Endothelial cell of umbilical vein (primary cell): Measurements from ENCODE around the gene MAGEA11. TPM values are rescaled to one million over a fixed set of nuclear protein-coding genes. Genes with fewer than 3 reads are reported as not detected.

Source experiments
- BruUV-seq: library from RNA; stranded (reverse); fragments of 400-500 nt; replicated peaks from 2 replicates; lab custom pipeline; 2021; lab: Mats Ljungman, UMichigan
- CTCF ChIA-PET: fragments of 300-600, 350-600 bp; sonication (Branson Sonifier 250); formaldehyde crosslinking; loops from one replicate; lab custom pipeline; 2021; ENCODE audit warnings: antibody characterized with exemption, inconsistent platforms; lab: Charles Lee
- POLR2A ChIA-PET: fragments of 300-600, 350-600 bp; sonication (Branson Sonifier 250); formaldehyde crosslinking; loops from one replicate; lab custom pipeline; 2021; ENCODE audit warnings: antibody characterized with exemption, inconsistent platforms; lab: Charles Lee
- DNase-seq: peaks from one replicate; pipeline ENCODE4 v3.0.0-alpha.2; 2011; ENCODE audit warnings: low read depth, low spot score
- FAIRE-seq: peaks from 2 replicates; lab custom pipeline; 2011; peaks lifted over from hg19 to GRCh38; lab: Jason Lieb, UNC
- H2AFZ ChIP-seq: 2 replicates; pipeline ENCODE4 v1.6.0; 2012; ENCODE audit warnings: low read depth, low read length, control low read depth, inconsistent platforms
- H3K27ac ChIP-seq: 2 replicates; pipeline ENCODE4 v1.5.1; 2011; ENCODE audit warnings: low read depth, mild to moderate bottlenecking, control low read depth, low read length, moderate library complexity; ENCODE audit not compliant: insufficient read depth
- H3K27me3 ChIP-seq, 2 experiments: 2 replicates each; pipeline versions ENCODE4 v1.6.0 to v1.6.1; 2011; ENCODE audit warnings: low read length in 2 of 2, mixed read lengths in 1 of 2; ENCODE audit not compliant: control insufficient read depth in 2 of 2, insufficient read depth in 2 of 2
- H3K36me3 ChIP-seq, 2 experiments: 2 replicates in 1 of 2; 3 replicates in 1 of 2; pipeline ENCODE4 v1.5.1; 2011; ENCODE audit warnings: low read length in 2 of 2, mild to moderate bottlenecking in 1 of 2, moderate library complexity in 1 of 2; ENCODE audit not compliant: control insufficient read depth in 2 of 2, insufficient read depth in 2 of 2; ENCODE audit errors: extremely low read depth in 1 of 2
- H3K4me1 ChIP-seq: 3 replicates; pipeline ENCODE4 v1.5.1; 2011; ENCODE audit warnings: mild to moderate bottlenecking, low read length; ENCODE audit not compliant: control insufficient read depth, insufficient read depth; ENCODE audit errors: extremely low read depth
- H3K4me2 ChIP-seq: 2 replicates; pipeline ENCODE4 v1.6.1; 2011; ENCODE audit warnings: low read length, control low read depth, mixed read lengths; ENCODE audit not compliant: insufficient read depth
- H3K4me3 ChIP-seq, 3 experiments: fragments of 200-600 bp in 1 of 3; sonication (generic), shearing (Covaris generic) in 1 of 3; replicated peaks in 1 of 3; 2 replicates each; pipeline ENCODE4 v1.5.1; 2011 to 2016; ENCODE audit warnings: control low read depth in 3 of 3, low read length in 3 of 3, mild to moderate bottlenecking in 2 of 3, inconsistent platforms in 1 of 3, low read depth in 1 of 3, moderate library complexity in 1 of 3; ENCODE audit not compliant: insufficient read depth in 1 of 3
- H3K79me2 ChIP-seq: 2 replicates; pipeline ENCODE4 v1.6.0; 2012; ENCODE audit warnings: low read length, inconsistent platforms; ENCODE audit not compliant: control insufficient read depth, insufficient read depth
- H3K9ac ChIP-seq: replicated peaks from 2 replicates; pipeline ENCODE3; 2011; ENCODE audit warnings: low read length, control low read depth; ENCODE audit not compliant: insufficient read depth; ENCODE audit errors: extremely low read depth
- H3K9me1 ChIP-seq: replicated peaks from 3 replicates; pipeline ENCODE4 v1.6.0; 2011; ENCODE audit warnings: mild to moderate bottlenecking, low read length; ENCODE audit not compliant: control insufficient read depth, insufficient read depth; ENCODE audit errors: extremely low read depth
- H3K9me3 ChIP-seq: replicated peaks from 2 replicates; pipeline ENCODE4 v1.5.1; 2012; ENCODE audit warnings: low read length, inconsistent platforms; ENCODE audit not compliant: control insufficient read depth, insufficient read depth
- H4K20me1 ChIP-seq: replicated peaks from 2 replicates; pipeline ENCODE3; 2011; ENCODE audit warnings: mild to moderate bottlenecking, low read length; ENCODE audit not compliant: control insufficient read depth, insufficient read depth; ENCODE audit errors: extremely low read depth
- CTCF ChIP-seq, 2 donors: IDR thresholded peaks; 1 replicate in 1 of 2; 2 replicates in 1 of 2; pipeline ENCODE4 v1.5.1; 2011; ENCODE audit warnings: low read length in 2 of 2, mild to moderate bottlenecking in 2 of 2, moderate library complexity in 2 of 2, control low read depth in 1 of 2, inconsistent platforms in 1 of 2, low read depth in 1 of 2; ENCODE audit not compliant: insufficient read depth in 1 of 2; ENCODE audit errors: extremely low read depth in 1 of 2
- FOS ChIP-seq: IDR thresholded peaks from 2 replicates; pipeline ENCODE4 v1.6.1; 2011; ENCODE audit warnings: mild to moderate bottlenecking, low read length, moderate library complexity, borderline replicate concordance; ENCODE audit not compliant: insufficient read depth
- GATA2 ChIP-seq: IDR thresholded peaks from 2 replicates; pipeline ENCODE4 v1.7.0; 2011; ENCODE audit warnings: low read depth, mild to moderate bottlenecking, moderate library complexity, mixed read lengths, low read length; ENCODE audit not compliant: insufficient read length, insufficient read depth
- dilution Hi-C: fragments of 300-500 bp; cut with MboI; formaldehyde crosslinking; loops from one replicate; pipeline ENCODE4 v1.15.0; 2019; ENCODE audit warnings: low sequenced_read_pairs; ENCODE audit not compliant: extremely low pct_ligation_motif_present
- intact Hi-C: fragments of 100-400 bp; cut with micrococcal nuclease; formaldehyde crosslinking; loops from one replicate; pipeline ENCODE4 v1.10.0; 2022
- polyA plus RNA-seq, 4 experiments: library from polyadenylated mRNA; depleted of rRNA in 3 of 4; stranded (reverse) in 3 of 4; unstranded in 1 of 4; fragments of >200 nt; gene quantifications; 2 replicates each; pipeline versions ENCODE4 v1.2.1 to v1.2.3, GENCODE V29; 2011 to 2012; ENCODE audit warnings: missing spikeins in 1 of 4
- total RNA-seq: library from RNA; stranded (reverse); gene quantifications from 2 replicates; pipeline ENCODE4 v1.2.3, GENCODE V29; 2021

Gene MAGEA11
- total and polyA plus RNA-seq, 2 donors (not counting 3 experiments of a cell fraction or from before 2014, with no cell fraction given) = not detected

- Histone ChIP-seq H2AFZ (no peak overlapping the region), H3K79me2 (no peaks in the 10 kb centered on the region), H3K9ac (no peak overlapping the region), H3K27me3 (no peaks in the 10 kb centered on the region), H3K4me2 (no peak overlapping the region), H3K4me3 (no peak overlapping the region), H4K20me1 (no peaks in the 10 kb centered on the region), H3K9me1 (no peaks in the 10 kb centered on the region), H3K4me1 (no peaks in the 10 kb centered on the region), H3K27ac (no peak overlapping the region), H3K9me3 (no peaks in the 10 kb centered on the region), H3K36me3 (no peaks in the 10 kb centered on the region)
- FAIRE-seq (no peak), DNase-seq (no peak)
- intact Hi-C loops = no loop called here
- TF ChIP-seq GATA2 (no peak), CTCF (IDR thresholded peaks at IDR 0.05; ENCODE audit: extremely low read depth in 1 of 2, insufficient read depth in 1 of 2, low read depth in 1 of 2, low read length in 2 of 2) (no peak), FOS (no peak)
- dilution Hi-C loops = no loop called here
- POLR2A ChIA-PET = no interaction called here
- BruUV-seq = no TSS peak
- CTCF ChIA-PET = no interaction called here
Observed at GRCh38 chrX:149682956-149683947, 28.6 kb upstream of the MAGEA11 start.
